Gastrocnemius medialis (tissue), 4 donors: Measurements from ENCODE around the gene AMFR. TPM values are rescaled to one million over a fixed set of nuclear protein-coding genes. Genes with fewer than 3 reads are reported as not detected.

ENCODE experiments used
- ATAC-seq, 2 donors: fragments of 150-250 bp; one replicate each; pipeline ENCODE4 v1.9.1; 2016
- DNase-seq, 2 donors: peaks; one replicate each; pipeline ENCODE4 v3.0.0-alpha.2; 2019
- H3K27ac ChIP-seq, 4 donors: fragments of 200-600 bp; sonication (generic); 1 replicate in 1 of 4; 2 replicates in 3 of 4; pipeline ENCODE4 v1.5.1; 2016 to 2018; ENCODE audit warnings: mild to moderate bottlenecking in 2 of 4, moderate library complexity in 1 of 4
- H3K27me3 ChIP-seq, 3 donors: fragments of 200-600 bp; sonication (generic) in 2 of 3; 1 replicate in 1 of 3; 2 replicates in 2 of 3; pipeline versions ENCODE4 v1.5.1 to v1.6.0; 2016 to 2019; ENCODE audit warnings: mild to moderate bottlenecking in 1 of 3, moderate library complexity in 1 of 3
- H3K36me3 ChIP-seq, 2 donors: fragments of 200-600 bp; sonication (generic) in 1 of 2; one replicate each; pipeline ENCODE4 v1.5.1; 2017 to 2018
- H3K4me1 ChIP-seq, 2 donors: fragments of 200-600 bp; sonication (generic) in 1 of 2; one replicate each; pipeline ENCODE4 v1.5.1; 2016 to 2017; ENCODE audit warnings: mild to moderate bottlenecking in 2 of 2
- H3K4me3 ChIP-seq, 4 donors: fragments of 200-600 bp; sonication (generic) in 3 of 4; 1 replicate in 1 of 4; 2 replicates in 3 of 4; pipeline ENCODE4 v1.5.1; 2016 to 2019; ENCODE audit warnings: mild to moderate bottlenecking in 2 of 4
- H3K9me3 ChIP-seq, 3 donors: fragments of 200-600 bp; sonication (generic) in 2 of 3; 1 replicate in 1 of 3; 2 replicates in 2 of 3; pipeline ENCODE4 v1.5.1; 2016 to 2019
- CTCF ChIP-seq, 5 experiments: fragments of 450-650 bp in 3 of 5; fragments of 200-600 bp in 2 of 5; sonication (generic) in 2 of 5; IDR thresholded peaks in 4 of 5; conservative IDR thresholded peaks in 1 of 5; 1 replicate in 4 of 5; 2 replicates in 1 of 5; pipeline ENCODE4 v1.5.1; 2016 to 2019; ENCODE audit warnings: antibody characterized with exemption in 5 of 5, mild to moderate bottlenecking in 3 of 5, moderate library complexity in 3 of 5
- POLR2A ChIP-seq, 2 donors: fragments of 450-650 bp; IDR thresholded peaks; one replicate each; pipeline ENCODE4 v1.6.1; 2017; ENCODE audit warnings: antibody characterized with exemption in 2 of 2, mild to moderate bottlenecking in 2 of 2, moderate library complexity in 2 of 2
- in situ Hi-C, 4 donors: fragments of 200-750 bp; cut with MboI; loops; one replicate each; pipeline versions ENCODE4 v1.15.0 to v1.8.0; 2017; ENCODE audit warnings: low sequenced_read_pairs in 4 of 4
- intact Hi-C: fragments of 100-400 bp; cut with DNase I; formaldehyde crosslinking; loops from one replicate; pipeline ENCODE4 v1.15.1; 2023; ENCODE audit warnings: low total_unique reads
- total RNA-seq, 4 donors: library from RNA; depleted of rRNA; stranded (reverse); fragments of >200 nt; gene quantifications; one replicate each; pipeline versions ENCODE4 v1.1.0 to v1.2.3, GENCODE V29; 2016

The AMFR gene
- total RNA-seq, 4 donors from 2014 or later: 349 to 951 (median 571) TPM

DNA sequence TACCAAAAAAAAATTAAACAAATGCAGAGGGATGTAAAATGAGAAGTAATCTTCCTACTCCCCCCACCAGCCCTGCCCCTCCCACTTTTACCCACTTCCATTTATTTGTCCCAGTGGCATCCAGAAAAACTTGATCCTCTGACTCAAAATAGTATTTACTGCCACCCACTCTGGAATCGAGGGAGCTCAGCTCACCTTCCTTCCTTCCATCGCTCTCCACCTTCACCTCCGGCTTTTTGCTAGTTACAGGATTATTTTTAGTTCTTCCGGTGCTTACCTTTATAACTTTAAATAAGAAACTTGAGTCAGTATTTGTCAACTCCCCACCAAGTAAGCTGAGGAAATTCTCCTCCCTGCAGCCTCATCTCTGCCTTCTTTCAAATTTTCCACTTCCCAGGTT, 94.9 kb downstream of the AMFR start:
- no peaks in the 10 kb centered on the region for H3K4me1 ChIP-seq
- TF ChIP-seq CTCF (IDR thresholded peaks at IDR 0.05 in 4 of 5, conservative IDR thresholded peaks at IDR 0.05 in 1 of 5) (no peak), POLR2A (IDR thresholded peaks at IDR 0.05) (no peak)
- H3K4me3 ChIP-seq: no peak overlapping the region
- in situ Hi-C loops: no loop called here
- intact Hi-C loops: no loop called here
- no peaks in the 10 kb centered on the region for H3K9me3 ChIP-seq
- H3K27me3 ChIP-seq: no peaks in the 10 kb centered on the region
- no peak overlapping the region for H3K27ac ChIP-seq
- no peaks in the 10 kb centered on the region for H3K36me3 ChIP-seq
- DNase-seq (no peak), ATAC-seq (no peak)

GRCh38 chr16:56329887-56330286, 95.5 kb downstream of the AMFR start:
- Histone ChIP-seq H3K9me3 (no peaks in the 10 kb centered on the region), H3K36me3 (no peaks in the 10 kb centered on the region), H3K4me1 (no peaks in the 10 kb centered on the region), H3K27ac (no peak overlapping the region), H3K27me3 (no peaks in the 10 kb centered on the region), H3K4me3 (no peak overlapping the region)
- DNase-seq (no peak), ATAC-seq (no peak)
- intact Hi-C loops (no loop called here), in situ Hi-C loops (no loop called here)
- TF ChIP-seq CTCF (IDR thresholded peaks at IDR 0.05 in 4 of 5, conservative IDR thresholded peaks at IDR 0.05 in 1 of 5): no peak
- no peak for TF ChIP-seq POLR2A (IDR thresholded peaks at IDR 0.05)

GRCh38 chr16:56328276-56329022, 96.9 kb downstream of the AMFR start:
- H3K4me3 ChIP-seq: no peak overlapping the region
- no peaks in the 10 kb centered on the region for H3K27me3 ChIP-seq
- no peak overlapping the region for H3K27ac ChIP-seq
- DNase-seq (no peak), ATAC-seq (no peak)
- in situ Hi-C loops: no loop called here
- no peaks in the 10 kb centered on the region for H3K4me1 ChIP-seq
- TF ChIP-seq POLR2A (IDR thresholded peaks at IDR 0.05) (no peak), CTCF (IDR thresholded peaks at IDR 0.05 in 4 of 5, conservative IDR thresholded peaks at IDR 0.05 in 1 of 5) (no peak)
- intact Hi-C loops: no loop called here
- no peaks in the 10 kb centered on the region for H3K36me3 ChIP-seq
- no peaks in the 10 kb centered on the region for H3K9me3 ChIP-seq

DNA sequence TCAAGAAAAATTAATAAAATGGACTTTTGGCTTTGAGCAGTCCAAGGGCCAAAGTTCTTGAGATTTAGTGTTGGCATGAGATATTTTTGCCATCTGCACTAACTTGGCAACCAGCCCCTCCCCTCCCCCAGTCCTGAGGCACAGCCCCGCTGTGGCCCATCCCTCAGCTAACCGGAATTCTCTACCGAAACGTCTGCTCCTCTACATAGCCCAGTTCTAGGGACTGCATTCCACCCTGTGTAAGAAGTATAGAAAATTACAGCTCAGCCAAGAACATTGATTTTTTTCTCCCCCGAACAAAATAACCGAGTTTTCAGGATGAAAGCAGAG, 97.5 kb downstream of the AMFR start:
- TF ChIP-seq CTCF (IDR thresholded peaks at IDR 0.05 in 4 of 5, conservative IDR thresholded peaks at IDR 0.05 in 1 of 5): no peak
- no peak for TF ChIP-seq POLR2A (IDR thresholded peaks at IDR 0.05)
- ATAC-seq (no peak), DNase-seq (no peak)
- intact Hi-C loops (no loop called here), in situ Hi-C loops (no loop called here)
- H3K27ac ChIP-seq: no peak overlapping the region
- no peaks in the 10 kb centered on the region for H3K9me3 ChIP-seq
- no peak overlapping the region for H3K4me3 ChIP-seq
- H3K36me3 ChIP-seq: no peaks in the 10 kb centered on the region
- H3K27me3 ChIP-seq: no peaks in the 10 kb centered on the region
- no peaks in the 10 kb centered on the region for H3K4me1 ChIP-seq
